Activated T-helper 2 cell treated with anti-CD3 and anti-CD28 coated beads, Interferon-gamma antibody, Interleukin-2, Interleukin-4, amounts not matched to agents 10 μg/mL and 5 μg/mL and 100 μg/mL, durations not matched to agents 14 hours and 24 hours and 36 hours (primary cell): ENCODE results near the gene USO1. TPM values are rescaled to one million over a fixed set of nuclear protein-coding genes. Genes with fewer than 3 reads are reported as not detected.
"Not testable (repeated sequence)": the region's sequence is repeated elsewhere in the genome, so short reads cannot be mapped to it uniquely, and the experiment has no call there.

ENCODE experiments used
- DNase-seq: peaks from one replicate; pipeline ENCODE4 v3.0.0; 2021; ENCODE audit warnings: low spot score
- H3K27ac Mint-ChIP-seq: one replicate; pipeline ENCODE4 v1.8.0; 2021; ENCODE audit warnings: mixed read lengths
- H3K27me3 Mint-ChIP-seq: one replicate; pipeline ENCODE4 v1.8.0; 2021; ENCODE audit warnings: low read depth, mixed read lengths
- H3K36me3 Mint-ChIP-seq: one replicate; pipeline ENCODE4 v1.8.0; 2021; ENCODE audit warnings: low read depth, mixed read lengths
- H3K4me1 Mint-ChIP-seq: one replicate; pipeline ENCODE4 v1.8.0; 2021; ENCODE audit warnings: low read depth, mixed read lengths
- H3K4me3 Mint-ChIP-seq: one replicate; pipeline ENCODE4 v1.8.0; 2021; ENCODE audit warnings: low read depth, mild to moderate bottlenecking, moderate library complexity, mixed read lengths
- H3K9me3 Mint-ChIP-seq: one replicate; pipeline ENCODE4 v1.8.0; 2021; ENCODE audit warnings: mixed read lengths
- intact Hi-C: fragments of 100-400 bp; cut with micrococcal nuclease; formaldehyde crosslinking; loops from one replicate; pipeline ENCODE4 v1.15.1; 2023
- total RNA-seq: library from RNA; stranded (reverse); gene quantifications from 2 replicates; pipeline ENCODE4 v1.2.3, GENCODE V29; 2022

USO1 gene
- total RNA-seq, 1 donor from 2014 or later, result 59.0 TPM

DNA sequence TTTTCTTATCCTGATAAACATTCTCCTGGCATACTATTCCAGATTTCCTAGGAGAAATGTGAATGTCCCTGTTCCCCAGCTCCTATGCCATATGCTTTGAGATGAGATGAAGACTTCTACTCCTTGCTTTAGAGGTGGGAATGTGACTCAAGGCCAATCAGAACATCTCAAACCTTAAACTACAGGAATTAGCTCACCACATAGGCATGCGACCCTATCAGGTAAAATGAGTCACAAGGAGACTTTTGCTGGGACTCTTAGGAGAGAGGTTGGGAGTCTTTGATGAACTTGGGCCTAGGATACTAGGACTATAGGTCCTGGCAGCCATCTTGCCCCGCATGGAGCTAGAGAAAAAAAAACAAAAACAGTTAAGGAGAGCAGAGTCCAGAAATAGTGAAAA, 5.8 kb upstream of the USO1 start:
- no peak overlapping the region for H3K27ac Mint-ChIP-seq
- peaks cover 23% of the 10 kb centered on the region for H3K4me1 Mint-ChIP-seq
- peaks cover 3% of the 10 kb centered on the region for H3K36me3 Mint-ChIP-seq
- no peak for DNase-seq
- intact Hi-C loops, result no loop called here
- no peaks in the 10 kb centered on the region for H3K9me3 Mint-ChIP-seq
- no peaks in the 10 kb centered on the region for H3K27me3 Mint-ChIP-seq
- H3K4me3 Mint-ChIP-seq, result no peak overlapping the region

GRCh38 chr4:75722417-75722816, 2.0 kb upstream of the USO1 start:
- Mint-ChIP-seq H3K27ac (no peak overlapping the region), H3K36me3 (peaks cover 24% of the 10 kb centered on the region), H3K27me3 (no peaks in the 10 kb centered on the region), H3K4me3 (no peak overlapping the region), H3K9me3 (no peaks in the 10 kb centered on the region), H3K4me1 (peaks cover 37% of the 10 kb centered on the region)
- intact Hi-C loops, result no loop called here
- DNase-seq, result no peak

GRCh38 chr4:75723163-75724065, 963 bp upstream of the USO1 start:
- H3K27ac Mint-ChIP-seq, result peak overlapping the region; percentile 99
- H3K9me3 Mint-ChIP-seq, result no peaks in the 10 kb centered on the region
- no peak for DNase-seq
- intact Hi-C loops, result loop anchor here (1.0 to 2.0 kb wide), 8 partner anchors 15 to 267 kb away; partner anchors contain the start of genes CDKL2, G3BP2, RCHY1 and SDAD1
- H3K36me3 Mint-ChIP-seq, result peaks cover 29% of the 10 kb centered on the region
- peaks cover 41% of the 10 kb centered on the region for H3K4me1 Mint-ChIP-seq
- H3K4me3 Mint-ChIP-seq, result peak overlapping the region; percentile 98
- H3K27me3 Mint-ChIP-seq, result no peaks in the 10 kb centered on the region

GRCh38 chr4:75724867-75725724, 719 bp downstream of the USO1 start:
- peaks cover 33% of the 10 kb centered on the region for H3K36me3 Mint-ChIP-seq
- no peaks in the 10 kb centered on the region for H3K27me3 Mint-ChIP-seq
- H3K4me3 Mint-ChIP-seq, result peak overlapping the region; percentile 98
- DNase-seq, result peak; percentile 55
- intact Hi-C loops, result loop anchor here (1.0 to 2.0 kb wide), 8 partner anchors 16 to 265 kb away; partner anchors contain the start of genes CDKL2, G3BP2, RCHY1 and SDAD1
- no peaks in the 10 kb centered on the region for H3K9me3 Mint-ChIP-seq
- peaks cover 39% of the 10 kb centered on the region for H3K4me1 Mint-ChIP-seq
- peak overlapping the region; percentile 99 for H3K27ac Mint-ChIP-seq

DNA sequence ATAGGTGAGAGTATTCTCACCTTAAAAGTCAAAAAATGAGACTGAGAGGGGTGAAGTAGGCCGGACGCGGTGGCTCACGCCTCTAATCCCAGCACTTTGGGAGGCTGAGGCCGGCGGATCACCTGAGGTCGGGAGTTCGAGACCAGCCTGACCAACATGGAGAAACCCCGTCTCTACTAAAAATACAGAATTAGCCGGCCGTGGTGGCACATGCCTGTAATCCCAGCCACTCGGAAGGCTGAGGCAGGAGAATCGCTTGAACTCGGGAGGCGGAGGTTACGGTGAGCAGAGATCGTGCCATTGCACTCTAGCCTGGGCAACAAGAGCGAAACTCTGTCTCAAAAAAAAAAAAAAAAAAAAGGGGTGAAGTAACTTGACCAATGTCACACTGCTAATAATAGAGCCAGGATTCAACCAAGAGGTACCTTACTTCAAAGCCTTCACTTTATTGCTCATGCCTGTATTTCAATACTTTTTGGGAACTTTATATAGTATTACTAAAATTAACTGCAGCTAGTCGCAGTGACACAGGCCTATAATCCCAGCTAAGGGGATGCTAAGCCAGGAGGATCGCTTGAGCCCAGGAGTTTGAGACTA, 1.7 kb downstream of the USO1 start:
- not testable (repeated sequence) for H3K27me3 Mint-ChIP-seq, DNase-seq, H3K9me3 Mint-ChIP-seq
- H3K4me3 Mint-ChIP-seq, result peak overlapping the region; percentile 98
- peaks cover 39% of the 10 kb centered on the region for H3K4me1 Mint-ChIP-seq
- peak overlapping the region; percentile 18 for H3K27ac Mint-ChIP-seq
- H3K36me3 Mint-ChIP-seq, result peaks cover 33% of the 10 kb centered on the region
- intact Hi-C loops, result loop anchor here (2.0 kb wide), 2 partner anchors 17 to 123 kb away; no protein-coding TSS in a partner anchor

DNA sequence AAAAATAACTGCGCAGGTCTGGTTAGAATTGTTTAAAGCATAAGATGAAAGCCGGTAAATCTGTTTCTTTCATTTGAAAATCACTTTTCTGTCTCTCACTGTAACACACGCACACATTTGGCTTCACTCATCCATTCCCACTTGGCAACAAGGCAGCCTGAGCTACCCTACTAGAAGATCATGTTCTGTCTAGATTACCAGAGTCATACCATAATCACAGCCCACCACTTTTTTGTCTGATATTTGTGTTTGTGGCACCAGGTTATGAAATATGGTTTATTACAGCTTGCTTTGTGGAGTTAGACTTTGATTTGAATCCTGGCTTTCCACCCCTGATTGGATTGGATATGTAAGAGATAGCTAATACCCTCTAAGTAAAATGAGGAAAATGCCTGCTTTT, 2.2 kb downstream of the USO1 start:
- no peaks in the 10 kb centered on the region for H3K27me3 Mint-ChIP-seq
- peak overlapping the region; percentile 2 for H3K27ac Mint-ChIP-seq
- peaks cover 33% of the 10 kb centered on the region for H3K36me3 Mint-ChIP-seq
- H3K4me3 Mint-ChIP-seq, result peak overlapping the region; percentile 98
- H3K4me1 Mint-ChIP-seq, result peaks cover 39% of the 10 kb centered on the region
- H3K9me3 Mint-ChIP-seq, result no peaks in the 10 kb centered on the region
- no peak for DNase-seq
- intact Hi-C loops, result no loop called here

DNA sequence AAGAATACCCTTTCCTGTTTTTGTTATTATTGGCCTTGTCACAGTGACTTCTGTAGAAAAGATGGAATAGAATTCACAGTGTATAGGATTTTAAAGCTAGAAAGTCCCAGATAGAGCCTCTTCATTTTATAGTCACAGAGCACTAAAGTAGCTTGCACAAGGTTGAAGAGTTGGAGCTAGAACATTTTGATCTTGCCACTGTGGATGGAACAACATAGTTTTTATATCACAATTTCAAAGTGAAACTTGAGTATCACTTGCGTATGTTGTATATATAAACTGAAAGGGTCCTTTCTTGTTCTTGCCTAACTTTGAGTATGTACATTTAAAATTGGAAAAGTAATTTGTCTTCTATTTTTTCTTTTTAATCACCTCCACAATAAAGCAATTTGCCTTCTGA, 2.7 kb downstream of the USO1 start:
- peaks cover 34% of the 10 kb centered on the region for H3K36me3 Mint-ChIP-seq
- H3K4me1 Mint-ChIP-seq, result peaks cover 39% of the 10 kb centered on the region
- no peak for DNase-seq
- intact Hi-C loops, result no loop called here
- H3K4me3 Mint-ChIP-seq, result peak overlapping the region; percentile 98
- no peaks in the 10 kb centered on the region for H3K27me3 Mint-ChIP-seq
- H3K9me3 Mint-ChIP-seq, result no peaks in the 10 kb centered on the region
- no peak overlapping the region for H3K27ac Mint-ChIP-seq

GRCh38 chr4:75729836-75730235, 5.5 kb downstream of the USO1 start:
- DNase-seq, result no peak
- H3K27ac Mint-ChIP-seq, result no peak overlapping the region
- H3K27me3 Mint-ChIP-seq, result no peaks in the 10 kb centered on the region
- H3K9me3 Mint-ChIP-seq, result peaks cover 6% of the 10 kb centered on the region
- no peak overlapping the region for H3K4me3 Mint-ChIP-seq
- peaks cover 44% of the 10 kb centered on the region for H3K36me3 Mint-ChIP-seq
- intact Hi-C loops, result no loop called here
- H3K4me1 Mint-ChIP-seq, result peaks cover 29% of the 10 kb centered on the region

- Mint-ChIP-seq H3K36me3 (peaks cover 35% of the 10 kb centered on the region), H3K27me3 (no peaks in the 10 kb centered on the region), H3K9me3 (peaks cover 6% of the 10 kb centered on the region), H3K4me3 (no peak overlapping the region), H3K4me1 (peaks cover 6% of the 10 kb centered on the region), H3K27ac (no peak overlapping the region)
- intact Hi-C loops, result no loop called here
- no peak for DNase-seq
Observed at GRCh38 chr4:75733369-75733768, 9.0 kb downstream of the USO1 start.

- intact Hi-C loops, result no loop called here
- no peaks in the 10 kb centered on the region for H3K27me3 Mint-ChIP-seq
- no peak for DNase-seq
- H3K4me1 Mint-ChIP-seq, result peaks cover 6% of the 10 kb centered on the region
- no peak overlapping the region for H3K4me3 Mint-ChIP-seq
- peaks cover 31% of the 10 kb centered on the region for H3K36me3 Mint-ChIP-seq
- H3K27ac Mint-ChIP-seq, result no peak overlapping the region
- H3K9me3 Mint-ChIP-seq, result peaks cover 6% of the 10 kb centered on the region
Observed at GRCh38 chr4:75735525-75735924, 11.1 kb downstream of the USO1 start.

DNA sequence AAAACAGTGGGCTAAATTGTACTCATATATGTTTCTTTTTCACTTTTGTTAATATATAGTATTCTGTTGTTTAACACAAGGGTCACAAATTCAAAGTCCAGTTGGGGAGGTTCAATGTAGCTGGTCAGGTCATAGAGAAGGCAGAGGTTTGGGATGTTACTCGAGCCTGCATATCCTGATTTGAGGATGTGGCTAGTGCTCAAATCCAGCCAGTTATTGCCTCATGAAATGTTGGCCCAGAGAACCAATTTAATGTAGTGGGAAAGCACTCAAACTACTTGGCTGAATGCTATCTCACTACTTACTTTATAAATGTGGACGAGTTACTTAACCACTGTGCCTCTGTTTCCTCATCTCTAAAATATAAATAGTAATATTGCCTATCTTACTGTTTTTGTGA, 12.5 kb downstream of the USO1 start:
- peaks cover 6% of the 10 kb centered on the region for H3K9me3 Mint-ChIP-seq
- intact Hi-C loops, result no loop called here
- DNase-seq, result no peak

DNA sequence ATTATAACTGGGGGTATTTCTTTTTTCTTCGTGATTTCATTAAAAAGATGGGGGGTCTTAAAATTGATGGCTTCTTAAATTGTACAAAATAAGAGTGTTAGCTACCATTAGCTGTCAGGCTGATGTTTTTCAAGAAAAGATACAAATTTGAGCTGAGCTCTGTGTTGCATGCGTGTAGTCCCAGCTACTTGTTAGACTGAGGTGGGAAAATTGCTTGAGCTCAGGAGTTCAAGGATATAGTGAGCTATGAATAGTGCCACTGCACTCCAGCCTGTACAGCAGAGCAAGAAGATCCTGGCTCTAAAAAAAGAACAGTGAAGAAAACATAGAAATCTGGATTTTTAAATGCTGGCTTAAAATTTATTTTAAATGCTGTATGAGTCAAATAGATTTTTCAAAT, 13.0 kb downstream of the USO1 start:
- no peak overlapping the region for H3K4me3 Mint-ChIP-seq
- DNase-seq, result no peak
- H3K4me1 Mint-ChIP-seq, result peaks cover 6% of the 10 kb centered on the region
- peaks cover 6% of the 10 kb centered on the region for H3K9me3 Mint-ChIP-seq
- no peak overlapping the region for H3K27ac Mint-ChIP-seq
- peaks cover 28% of the 10 kb centered on the region for H3K36me3 Mint-ChIP-seq
- intact Hi-C loops, result no loop called here
- H3K27me3 Mint-ChIP-seq, result no peaks in the 10 kb centered on the region

More for the DNA sequence above, 12.5 kb downstream of the USO1 start:
- H3K4me1 Mint-ChIP-seq, result peaks cover 6% of the 10 kb centered on the region
- H3K27ac Mint-ChIP-seq, result no peak overlapping the region
- H3K27me3 Mint-ChIP-seq, result no peaks in the 10 kb centered on the region
- no peak overlapping the region for H3K4me3 Mint-ChIP-seq
- H3K36me3 Mint-ChIP-seq, result peaks cover 31% of the 10 kb centered on the region
